ENCODE data around the gene ZNF32. TPM values are rescaled to one million over a fixed set of nuclear protein-coding genes. Genes with fewer than 3 reads are reported as not detected.

Gene ZNF32, protein sequence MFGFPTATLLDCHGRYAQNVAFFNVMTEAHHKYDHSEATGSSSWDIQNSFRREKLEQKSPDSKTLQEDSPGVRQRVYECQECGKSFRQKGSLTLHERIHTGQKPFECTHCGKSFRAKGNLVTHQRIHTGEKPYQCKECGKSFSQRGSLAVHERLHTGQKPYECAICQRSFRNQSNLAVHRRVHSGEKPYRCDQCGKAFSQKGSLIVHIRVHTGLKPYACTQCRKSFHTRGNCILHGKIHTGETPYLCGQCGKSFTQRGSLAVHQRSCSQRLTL
- total RNA-seq (2022; extraction: Qiagen RNA extraction; ENCODE audit: low read depth), result 13.7 to 19.1 TPM (median 17.4 TPM) in 5 replicates

GRCh38 chr10:43648398-43649184 is at the start of gene ZNF32:
TSS of gene ZNF32 (minus strand) at chr10:43648881. CDS start at chr10:43646133, 2,748 bp downstream.

DNA sequence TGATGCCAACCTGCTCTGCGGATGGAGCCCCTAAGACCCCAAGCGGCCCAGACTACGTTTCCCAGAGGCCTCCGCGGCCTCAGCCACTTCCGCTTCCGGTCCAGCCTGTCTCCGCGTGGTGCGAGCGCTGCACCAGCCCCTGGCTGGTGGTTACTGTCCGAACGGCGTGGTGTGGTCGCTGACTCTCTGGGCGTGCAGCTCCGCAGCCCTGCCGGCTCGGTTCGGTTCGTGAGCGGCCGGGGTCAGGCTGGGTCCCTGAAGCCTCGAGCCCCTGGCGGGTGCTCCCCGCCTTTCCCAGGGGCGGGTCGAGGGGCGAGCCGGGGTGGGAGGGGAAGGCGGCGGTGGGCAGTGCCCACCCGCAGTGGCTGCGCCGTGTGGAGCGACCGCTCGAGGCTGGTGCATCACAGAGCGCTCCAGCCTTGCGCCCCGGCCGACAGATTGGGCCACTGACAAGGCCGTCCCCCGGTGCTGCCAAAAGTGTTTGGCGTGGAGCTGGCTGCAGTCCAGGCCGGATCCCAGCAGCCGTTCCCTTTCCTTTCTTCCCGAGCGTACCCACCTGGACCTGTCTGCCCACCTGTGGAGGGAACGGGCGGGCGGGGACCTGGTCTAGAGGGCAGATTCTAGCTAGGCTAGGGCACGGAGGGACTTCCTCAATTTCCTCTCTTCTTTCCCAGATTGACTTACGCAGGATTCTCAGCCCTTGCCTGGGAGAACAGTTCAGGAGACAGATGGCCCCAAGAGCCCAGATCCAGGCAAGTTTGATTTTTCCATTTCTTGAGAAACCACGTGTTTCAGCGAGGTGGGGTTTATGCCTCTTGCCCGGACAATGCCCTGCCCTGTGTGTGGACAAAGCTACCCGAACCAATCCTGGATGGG is 42.1 kb downstream of the ZNF32 start, which contains the start of gene ZNF485:
ZNF485 (plus strand) TSS at position 116 of the 876 bp plus-strand sequence; CDS start at position 729, 613 bp downstream.

Other genes with a start within 250 kb of the ZNF32 start
- 311 to 349 TPM (median 341 TPM) in 5 replicates for gene HNRNPF, start 239.7 kb downstream of the ZNF32 start, total RNA-seq (2022; extraction: Qiagen RNA extraction; ENCODE audit: low read depth)
- 5.8 to 8.2 TPM (median 6.9 TPM) in 5 replicates for gene ZNF487, start 211.8 kb downstream of the ZNF32 start, total RNA-seq (2022; extraction: Qiagen RNA extraction; ENCODE audit: low read depth)
- gene ZNF239, start 74.3 kb downstream of the ZNF32 start, total RNA-seq (2022; extraction: Qiagen RNA extraction; ENCODE audit: low read depth), result 2.4 to 2.9 TPM (median 2.4 TPM) in 5 replicates
- gene ZNF485, start 42.4 kb downstream of the ZNF32 start, total RNA-seq (2022; extraction: Qiagen RNA extraction; ENCODE audit: low read depth), result 1.6 to 2.8 TPM (median 2.1 TPM) in 5 replicates